ENCODE data around the gene PASK. TPM values are rescaled to one million over a fixed set of nuclear protein-coding genes. Genes with fewer than 3 reads are reported as not detected.

The PASK gene
- total RNA-seq, 1 experiment from 2014 or later: 4.9 TPM

GRCh38 chr2:241069821-241070281 lies 79.4 kb downstream of the PASK start:
- no peak for DNase-seq (ENCODE audit: extremely low read depth, low read depth)

GRCh38 chr2:241068942-241069810 lies 80.1 kb downstream of the PASK start:
- no peak for DNase-seq (ENCODE audit: extremely low read depth, low read depth)

- DNase-seq (ENCODE audit: extremely low read depth, low read depth): no peak
These were observed 80.9 kb downstream of the PASK start for GRCh38 chr2:241068136-241068941.

- no peak for DNase-seq (ENCODE audit: extremely low read depth, low read depth)
These were observed 81.7 kb downstream of the PASK start for GRCh38 chr2:241067501-241068135.

- DNase-seq (ENCODE audit: extremely low read depth, low read depth): no peak
These were observed 82.4 kb downstream of the PASK start for GRCh38 chr2:241066893-241067341.

- DNase-seq (ENCODE audit: extremely low read depth, low read depth): no peak
These were observed 82.9 kb downstream of the PASK start for GRCh38 chr2:241066171-241066892.

- DNase-seq (ENCODE audit: extremely low read depth, low read depth): no peak
These were observed 83.9 kb downstream of the PASK start for GRCh38 chr2:241065355-241065803.

GRCh38 chr2:241064802-241065354 lies 84.4 kb downstream of the PASK start:
- DNase-seq (ENCODE audit: extremely low read depth, low read depth): no peak

- DNase-seq (ENCODE audit: extremely low read depth, low read depth): no peak
These were observed 85.1 kb downstream of the PASK start for GRCh38 chr2:241064008-241064801.

GRCh38 chr2:241063587-241063986 lies 85.7 kb downstream of the PASK start:
- no peak for DNase-seq (ENCODE audit: extremely low read depth, low read depth)

GRCh38 chr2:241063093-241063551 lies 86.2 kb downstream of the PASK start:
- DNase-seq (ENCODE audit: extremely low read depth, low read depth): no peak

- no peak for DNase-seq (ENCODE audit: extremely low read depth, low read depth)
These were observed 86.7 kb downstream of the PASK start for GRCh38 chr2:241062389-241063092.

GRCh38 chr2:241061275-241061674 lies 88.0 kb downstream of the PASK start:
- no peak for DNase-seq (ENCODE audit: extremely low read depth, low read depth)

Small RNAs within 50 kb of the gene (small RNA-seq; reads per million reads assigned to genes)
- gene AC005237.2: 0 reads per million in 2 experiments

Other genes with a start within 250 kb of the PASK start
- not detected in 2 replicates for gene CROCC2, start 243.1 kb downstream of the PASK start, total RNA-seq (2014; rRNA removed; shearing (Covaris generic))
- gene SNED1, start 150.9 kb downstream of the PASK start, total RNA-seq (2014; rRNA removed; shearing (Covaris generic)): 0.77 and 1.2 TPM in 2 replicates
- 20.2 and 36.9 TPM in 2 replicates for gene MTERF4, start 47.2 kb downstream of the PASK start, total RNA-seq (2014; rRNA removed; shearing (Covaris generic))
- gene PPP1R7, start 995 bp upstream of the PASK start, total RNA-seq (2014; rRNA removed; shearing (Covaris generic)): 59.9 and 74.1 TPM in 2 replicates
- gene ANO7, start 39.2 kb upstream of the PASK start, total RNA-seq (2014; rRNA removed; shearing (Covaris generic)): 1.2 and 1.9 TPM in 2 replicates
- 603 and 606 TPM in 2 replicates for gene HDLBP, start 166.2 kb upstream of the PASK start, total RNA-seq (2014; rRNA removed; shearing (Covaris generic))
- gene SEPTIN2, start 166.5 kb upstream of the PASK start, total RNA-seq (2014; rRNA removed; shearing (Covaris generic)): 378 and 405 TPM in 2 replicates
- 29.2 and 30.4 TPM in 2 replicates for gene FARP2, start 206.8 kb upstream of the PASK start, total RNA-seq (2014; rRNA removed; shearing (Covaris generic))

Measured in NCI-H460 (cell line).